ENCODE data around the gene LEPROT. TPM values are rescaled to one million over a fixed set of nuclear protein-coding genes. Genes with fewer than 3 reads are reported as not detected.

The LEPROT gene
- total RNA-seq, 1 donor from 2014 or later: 54.2 TPM

GRCh38 chr1:65412256-65412983 lies 8.0 kb upstream of the LEPROT start:
- DNase-seq (ENCODE audit: extremely low read depth, low read depth, low spot score): no peak

- no peak for DNase-seq (ENCODE audit: extremely low read depth, low read depth, low spot score)
These were observed 7.5 kb upstream of the LEPROT start for GRCh38 chr1:65412984-65413375.

GRCh38 chr1:65414538-65414937 lies 5.9 kb upstream of the LEPROT start:
- DNase-seq (ENCODE audit: extremely low read depth, low read depth, low spot score): no peak

- no peak for DNase-seq (ENCODE audit: extremely low read depth, low read depth, low spot score)
These were observed 3.7 kb upstream of the LEPROT start for GRCh38 chr1:65416767-65417166.

GRCh38 chr1:65417729-65418128 lies 2.7 kb upstream of the LEPROT start:
- no peak for DNase-seq (ENCODE audit: extremely low read depth, low read depth, low spot score)

- no peak for DNase-seq (ENCODE audit: extremely low read depth, low read depth, low spot score)
These were observed 1.8 kb upstream of the LEPROT start for GRCh38 chr1:65418522-65419185.

- peak; percentile 84 for DNase-seq (ENCODE audit: extremely low read depth, low read depth, low spot score)
These were observed 533 bp upstream of the LEPROT start for GRCh38 chr1:65419681-65420589.

GRCh38 chr1:65421351-65422025 lies 1.0 kb downstream of the LEPROT start:
- DNase-seq (ENCODE audit: extremely low read depth, low read depth, low spot score): no peak

GRCh38 chr1:65422241-65423203 lies 2.1 kb downstream of the LEPROT start:
- no peak for DNase-seq (ENCODE audit: extremely low read depth, low read depth, low spot score)

GRCh38 chr1:65423884-65424572 lies 3.6 kb downstream of the LEPROT start:
- DNase-seq (ENCODE audit: extremely low read depth, low read depth, low spot score): peak; percentile 78

GRCh38 chr1:65424573-65424889 lies 4.1 kb downstream of the LEPROT start:
- no peak for DNase-seq (ENCODE audit: extremely low read depth, low read depth, low spot score)

GRCh38 chr1:65425006-65425405 lies 4.5 kb downstream of the LEPROT start:
- no peak for DNase-seq (ENCODE audit: extremely low read depth, low read depth, low spot score)

GRCh38 chr1:65425697-65426096 lies 5.2 kb downstream of the LEPROT start:
- peak; percentile 88 for DNase-seq (ENCODE audit: extremely low read depth, low read depth, low spot score)

GRCh38 chr1:65429078-65429477 lies 8.6 kb downstream of the LEPROT start:
- no peak for DNase-seq (ENCODE audit: extremely low read depth, low read depth, low spot score)

GRCh38 chr1:65429806-65430205 lies 9.3 kb downstream of the LEPROT start:
- DNase-seq (ENCODE audit: extremely low read depth, low read depth, low spot score): peak; percentile 98

- no peak for DNase-seq (ENCODE audit: extremely low read depth, low read depth, low spot score)
These were observed 10.7 kb downstream of the LEPROT start for GRCh38 chr1:65431111-65431705.

- DNase-seq (ENCODE audit: extremely low read depth, low read depth, low spot score): no peak
These were observed 12.4 kb downstream of the LEPROT start for GRCh38 chr1:65432918-65433317.

GRCh38 chr1:65434255-65434654 lies 13.8 kb downstream of the LEPROT start:
- no peak for DNase-seq (ENCODE audit: extremely low read depth, low read depth, low spot score)

- DNase-seq (ENCODE audit: extremely low read depth, low read depth, low spot score): no peak
These were observed 14.3 kb downstream of the LEPROT start for GRCh38 chr1:65434760-65435159.
